Caco-2 (cell line): ENCODE data around the gene NELFCD. TPM values are rescaled to one million over a fixed set of nuclear protein-coding genes. Genes with fewer than 3 reads are reported as not detected.

Source experiments
- BruUV-seq: library from RNA; stranded (reverse); fragments of 400-500 nt; replicated peaks from 2 replicates; lab custom pipeline; 2021; lab: Mats Ljungman, UMichigan
- CTCF ChIA-PET: fragments of 300-600 bp; sonication (Branson Sonifier 250); formaldehyde crosslinking; loops from one replicate; lab custom pipeline; 2022; ENCODE audit warnings: antibody characterized with exemption; lab: Charles Lee
- POLR2A ChIA-PET: fragments of 300-600 bp; sonication (Branson Sonifier 250); formaldehyde crosslinking; loops from one replicate; lab custom pipeline; 2022; ENCODE audit warnings: antibody characterized with exemption; lab: Charles Lee
- DNase-seq, 2 experiments: peaks; one replicate each; pipeline versions ENCODE4 v3.0.0 to v3.0.0-alpha.2; 2020 to 2022
- H3K27me3 ChIP-seq: replicated peaks from 2 replicates; pipeline ENCODE4 v1.6.0; 2011; ENCODE audit warnings: low read length; ENCODE audit not compliant: control insufficient read depth, insufficient read depth
- H3K36me3 ChIP-seq: 2 replicates; pipeline ENCODE4 v1.5.1; 2011; ENCODE audit warnings: low read length; ENCODE audit not compliant: control insufficient read depth, insufficient read depth
- H3K4me1 ChIP-seq: fragments of 250-450 bp; sonication (Bioruptor Pico); 2 replicates; pipeline ENCODE4 v1.5.1; 2020; ENCODE audit warnings: mild to moderate bottlenecking
- H3K4me3 ChIP-seq: 2 replicates; pipeline ENCODE4 v1.5.1; 2011; ENCODE audit warnings: low read depth, mild to moderate bottlenecking, control low read depth, low read length
- H3K9me3 ChIP-seq: fragments of 250-450 bp; sonication (Bioruptor Pico); 2 replicates; pipeline ENCODE4 v1.5.1; 2020; ENCODE audit warnings: mild to moderate bottlenecking, moderate library complexity
- H3K27ac Mint-ChIP-seq: one replicate; pipeline ENCODE4 v1.8.0; 2022; ENCODE audit warnings: mixed read lengths; ENCODE audit not compliant: unreplicated experiment
- H3K27me3 Mint-ChIP-seq: one replicate; pipeline ENCODE4 v1.8.0; 2022; ENCODE audit warnings: mixed read lengths; ENCODE audit not compliant: insufficient read depth, unreplicated experiment
- H3K36me3 Mint-ChIP-seq: one replicate; pipeline ENCODE4 v1.8.0; 2022; ENCODE audit warnings: mild to moderate bottlenecking, mixed read lengths; ENCODE audit not compliant: insufficient read depth, unreplicated experiment
- H3K4me1 Mint-ChIP-seq: one replicate; pipeline ENCODE4 v1.8.0; 2022; ENCODE audit warnings: low read depth, mixed read lengths; ENCODE audit not compliant: unreplicated experiment
- H3K4me3 Mint-ChIP-seq: one replicate; pipeline ENCODE4 v1.8.0; 2022; ENCODE audit warnings: mild to moderate bottlenecking, moderate library complexity, mixed read lengths; ENCODE audit not compliant: unreplicated experiment
- H3K9me3 Mint-ChIP-seq: one replicate; pipeline ENCODE4 v1.8.0; 2022; ENCODE audit warnings: mixed read lengths; ENCODE audit not compliant: unreplicated experiment
- intact Hi-C: fragments of 100-400 bp; cut with micrococcal nuclease; formaldehyde crosslinking; loops from one replicate; pipeline ENCODE4 v1.10.0; 2022; ENCODE audit not compliant: unreplicated experiment
- total RNA-seq: library from RNA; stranded (reverse); gene quantifications from 2 replicates; pipeline ENCODE4 v1.2.3, GENCODE V29; 2022
- TF ChIP-seq, protein P1 (sequence below), 2 experiments: fragments of 200-600 bp in 1 of 2; IDR thresholded peaks; 1 replicate in 1 of 2; 2 replicates in 1 of 2; pipeline versions ENCODE4 v1.5.1 to v1.8.0; 2011 to 2022; ENCODE audit warnings: antibody characterized with exemption in 1 of 2, control low read depth in 1 of 2, inconsistent platforms in 1 of 2, low read depth in 1 of 2, low read length in 1 of 2, mild to moderate bottlenecking in 1 of 2, moderate library complexity in 1 of 2; ENCODE audit not compliant: insufficient read depth in 1 of 2, severe bottlenecking in 1 of 2, unreplicated experiment in 1 of 2

NELFCD gene
- total RNA-seq, 1 experiment from 2014 or later: 230 TPM

DNA sequence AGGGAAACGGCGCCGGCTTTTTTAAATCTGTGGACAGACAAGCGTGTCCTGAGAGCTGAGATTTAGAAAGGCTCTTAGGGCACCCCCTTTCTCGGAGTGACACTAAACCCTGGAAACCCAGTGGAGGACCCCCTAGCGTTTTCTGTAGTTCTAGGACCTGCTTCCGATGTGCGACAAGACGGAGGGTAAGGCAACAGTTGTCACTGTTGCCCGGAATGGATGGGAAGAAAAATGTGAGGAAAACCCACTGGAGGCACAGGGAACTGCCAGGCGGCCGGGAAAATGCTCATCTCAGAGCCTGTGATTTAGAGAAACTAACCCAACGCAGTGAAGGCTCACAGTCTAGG is 51.6 kb downstream of the NELFCD start:
- Mint-ChIP-seq H3K9me3 (no peaks in the 10 kb centered on the region), H3K36me3 (peaks cover 93% of the 10 kb centered on the region), H3K4me1 (peaks cover 13% of the 10 kb centered on the region), H3K4me3 (peak overlapping the region; percentile 85), H3K27me3 (no peaks in the 10 kb centered on the region), H3K27ac (peak overlapping the region; percentile 90)
- Histone ChIP-seq H3K36me3 (peaks cover 18% of the 10 kb centered on the region), H3K27me3 (no peaks in the 10 kb centered on the region), H3K4me3 (peak overlapping the region; percentile 49), H3K4me1 (peaks cover 21% of the 10 kb centered on the region), H3K9me3 (no peaks in the 10 kb centered on the region)
- ChIA-PET CTCF (interaction anchor here (0.6 to 1.3 kb wide), 16 partner anchors 8 to 463 kb away, joined by 3 to 11 read pairs (median 4); partner anchors contain the start of genes NELFCD, PRELID3B and TUBB1), POLR2A (interaction anchor here (0.6 to 2.3 kb wide), 25 partner anchors 9 to 907 kb away, joined by 3 to 56 read pairs (median 6); partner anchors contain the start of genes FAM217B, NELFCD, PPP1R3D and PRELID3B)
- BruUV-seq: TSS peak; percentile 92
- intact Hi-C loops: loop anchor here (1.0 to 5.0 kb wide), 6 partner anchors 10 to 160 kb away; partner anchors contain the start of genes CTSZ, NELFCD and PRELID3B
- DNase-seq: no peak
- TF ChIP-seq, protein P1, sequence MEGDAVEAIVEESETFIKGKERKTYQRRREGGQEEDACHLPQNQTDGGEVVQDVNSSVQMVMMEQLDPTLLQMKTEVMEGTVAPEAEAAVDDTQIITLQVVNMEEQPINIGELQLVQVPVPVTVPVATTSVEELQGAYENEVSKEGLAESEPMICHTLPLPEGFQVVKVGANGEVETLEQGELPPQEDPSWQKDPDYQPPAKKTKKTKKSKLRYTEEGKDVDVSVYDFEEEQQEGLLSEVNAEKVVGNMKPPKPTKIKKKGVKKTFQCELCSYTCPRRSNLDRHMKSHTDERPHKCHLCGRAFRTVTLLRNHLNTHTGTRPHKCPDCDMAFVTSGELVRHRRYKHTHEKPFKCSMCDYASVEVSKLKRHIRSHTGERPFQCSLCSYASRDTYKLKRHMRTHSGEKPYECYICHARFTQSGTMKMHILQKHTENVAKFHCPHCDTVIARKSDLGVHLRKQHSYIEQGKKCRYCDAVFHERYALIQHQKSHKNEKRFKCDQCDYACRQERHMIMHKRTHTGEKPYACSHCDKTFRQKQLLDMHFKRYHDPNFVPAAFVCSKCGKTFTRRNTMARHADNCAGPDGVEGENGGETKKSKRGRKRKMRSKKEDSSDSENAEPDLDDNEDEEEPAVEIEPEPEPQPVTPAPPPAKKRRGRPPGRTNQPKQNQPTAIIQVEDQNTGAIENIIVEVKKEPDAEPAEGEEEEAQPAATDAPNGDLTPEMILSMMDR (IDR thresholded peaks at IDR 0.05; ENCODE audit: insufficient read depth in 1 of 2, low read depth in 1 of 2, low read length in 1 of 2, severe bottlenecking in 1 of 2, unreplicated experiment in 1 of 2): peak in 1 of 2 experiments; percentile 66

DNA sequence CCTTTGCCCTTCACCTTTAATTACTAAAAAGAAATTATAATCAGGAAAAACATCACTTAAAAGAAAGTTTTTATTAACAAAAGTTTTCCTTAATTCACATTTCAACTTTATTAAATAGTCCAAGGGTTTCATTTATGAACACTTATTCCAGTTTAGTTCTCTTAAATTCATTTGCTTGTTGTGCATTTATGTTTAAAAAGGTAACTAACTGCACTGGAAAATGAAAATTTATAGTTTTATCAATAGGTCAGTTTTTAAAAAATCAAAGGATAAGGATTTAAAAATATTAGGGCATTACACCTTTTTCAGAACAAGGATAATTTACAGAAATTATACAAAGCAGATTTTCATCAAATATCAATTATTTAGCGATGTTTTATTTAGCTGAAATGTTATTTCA is 52.0 kb downstream of the NELFCD start:
- no peaks in the 10 kb centered on the region for H3K27me3 ChIP-seq
- Mint-ChIP-seq H3K4me3 (peak overlapping the region; percentile 85), H3K27me3 (no peaks in the 10 kb centered on the region), H3K4me1 (peaks cover 13% of the 10 kb centered on the region), H3K36me3 (peaks cover 94% of the 10 kb centered on the region), H3K9me3 (no peaks in the 10 kb centered on the region), H3K27ac (peak overlapping the region; percentile 90)
- DNase-seq: no peak
- peak overlapping the region; percentile 49 for H3K4me3 ChIP-seq
- POLR2A ChIA-PET: interaction anchor here (0.7 to 2.3 kb wide), 6 partner anchors 15 to 322 kb away, joined by 3 to 21 read pairs (median 10); partner anchors contain the start of gene NELFCD
- peaks cover 21% of the 10 kb centered on the region for H3K4me1 ChIP-seq
- peaks cover 20% of the 10 kb centered on the region for H3K36me3 ChIP-seq
- no peaks in the 10 kb centered on the region for H3K9me3 ChIP-seq
- intact Hi-C loops: loop anchor here (2.0 to 5.0 kb wide), 2 partner anchors 142 to 161 kb away; no protein-coding TSS in a partner anchor
- BruUV-seq: no TSS peak
- TF ChIP-seq, protein P1 (IDR thresholded peaks at IDR 0.05; ENCODE audit: insufficient read depth in 1 of 2, low read depth in 1 of 2, low read length in 1 of 2, severe bottlenecking in 1 of 2, unreplicated experiment in 1 of 2): no peak
- CTCF ChIA-PET: interaction anchor here (0.9 to 1.2 kb wide), 2 partner anchors 17 to 30 kb away, joined by 3 to 4 read pairs; no protein-coding TSS in a partner anchor

DNA sequence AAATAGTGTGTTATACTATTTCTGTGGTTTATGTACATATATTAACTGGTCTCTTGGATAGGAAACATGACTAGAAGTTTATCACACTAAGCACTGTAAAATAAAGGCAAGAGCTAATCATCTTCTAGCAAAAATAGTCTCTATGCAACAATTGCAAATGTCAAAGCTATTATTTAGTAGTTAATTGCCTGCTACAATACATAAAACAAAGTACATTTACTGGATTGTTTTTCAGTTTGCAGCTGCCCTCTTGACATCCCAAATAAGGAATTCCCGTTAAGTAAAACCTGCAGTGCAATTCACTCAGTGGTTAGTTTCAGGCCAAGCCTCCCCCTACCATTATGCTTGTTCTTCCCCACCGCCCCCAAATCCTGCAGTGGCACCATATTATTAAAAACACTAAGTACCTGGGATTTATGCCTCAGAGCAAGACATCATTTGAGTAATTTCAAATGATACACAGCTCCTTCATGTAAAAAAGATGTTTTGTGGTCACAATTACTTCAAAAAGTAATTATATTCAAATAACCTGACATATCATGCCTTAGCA is 52.6 kb downstream of the NELFCD start:
- no peak overlapping the region for H3K4me3 ChIP-seq
- no peak for DNase-seq
- H3K9me3 Mint-ChIP-seq: no peaks in the 10 kb centered on the region
- TF ChIP-seq, protein P1 (IDR thresholded peaks at IDR 0.05; ENCODE audit: insufficient read depth in 1 of 2, low read depth in 1 of 2, low read length in 1 of 2, severe bottlenecking in 1 of 2, unreplicated experiment in 1 of 2): no peak
- H3K36me3 ChIP-seq: peaks cover 20% of the 10 kb centered on the region
- H3K9me3 ChIP-seq: no peaks in the 10 kb centered on the region
- peak overlapping the region; percentile 35 for H3K4me3 Mint-ChIP-seq
- H3K27me3 Mint-ChIP-seq: no peaks in the 10 kb centered on the region
- H3K27me3 ChIP-seq: no peaks in the 10 kb centered on the region
- H3K4me1 Mint-ChIP-seq: peaks cover 13% of the 10 kb centered on the region
- intact Hi-C loops: loop anchor here (2.0 to 5.0 kb wide), 2 partner anchors 143 to 161 kb away; no protein-coding TSS in a partner anchor
- BruUV-seq: no TSS peak
- peaks cover 94% of the 10 kb centered on the region for H3K36me3 Mint-ChIP-seq
- ChIA-PET POLR2A (interaction anchor here (0.6 to 1.6 kb wide), 4 partner anchors 14 to 483 kb away, joined by 3 to 7 read pairs (median 4); no protein-coding TSS in a partner anchor), CTCF (interaction anchor here (0.6 kb wide), 2 partner anchors 188 to 259 kb away, joined by 3 read pairs; no protein-coding TSS in a partner anchor)
- H3K27ac Mint-ChIP-seq: no peak overlapping the region
- peaks cover 21% of the 10 kb centered on the region for H3K4me1 ChIP-seq
